ENCODE data around the gene BOLA1.

BOLA1 gene

DNA sequence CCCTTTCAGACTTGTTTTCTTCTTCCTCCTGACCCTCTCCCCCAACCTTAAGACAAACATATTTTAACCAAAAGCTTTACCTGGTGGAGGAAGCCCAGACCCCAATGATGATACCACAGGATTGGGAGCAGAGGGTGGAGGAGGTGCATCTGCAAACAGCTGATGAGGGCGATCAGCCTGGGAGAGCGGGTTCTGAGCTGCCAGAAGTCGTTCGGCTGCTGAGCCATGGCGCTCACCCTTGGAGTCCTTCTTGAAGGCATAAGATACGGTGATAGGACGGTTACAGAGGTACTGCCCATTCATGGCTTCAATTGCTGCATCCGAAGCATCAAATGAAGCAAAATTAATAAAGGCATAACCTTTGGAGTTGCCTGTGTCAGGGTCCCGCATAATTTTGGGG, 26.9 kb downstream of the BOLA1 start:
- TF ChIP-seq, protein P1, sequence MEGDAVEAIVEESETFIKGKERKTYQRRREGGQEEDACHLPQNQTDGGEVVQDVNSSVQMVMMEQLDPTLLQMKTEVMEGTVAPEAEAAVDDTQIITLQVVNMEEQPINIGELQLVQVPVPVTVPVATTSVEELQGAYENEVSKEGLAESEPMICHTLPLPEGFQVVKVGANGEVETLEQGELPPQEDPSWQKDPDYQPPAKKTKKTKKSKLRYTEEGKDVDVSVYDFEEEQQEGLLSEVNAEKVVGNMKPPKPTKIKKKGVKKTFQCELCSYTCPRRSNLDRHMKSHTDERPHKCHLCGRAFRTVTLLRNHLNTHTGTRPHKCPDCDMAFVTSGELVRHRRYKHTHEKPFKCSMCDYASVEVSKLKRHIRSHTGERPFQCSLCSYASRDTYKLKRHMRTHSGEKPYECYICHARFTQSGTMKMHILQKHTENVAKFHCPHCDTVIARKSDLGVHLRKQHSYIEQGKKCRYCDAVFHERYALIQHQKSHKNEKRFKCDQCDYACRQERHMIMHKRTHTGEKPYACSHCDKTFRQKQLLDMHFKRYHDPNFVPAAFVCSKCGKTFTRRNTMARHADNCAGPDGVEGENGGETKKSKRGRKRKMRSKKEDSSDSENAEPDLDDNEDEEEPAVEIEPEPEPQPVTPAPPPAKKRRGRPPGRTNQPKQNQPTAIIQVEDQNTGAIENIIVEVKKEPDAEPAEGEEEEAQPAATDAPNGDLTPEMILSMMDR (IDR thresholded peaks at IDR 0.05; ENCODE audit: extremely low read depth, missing control alignments) = no peak
- no peak for DNase-seq (ENCODE audit: low spot score)

DNA sequence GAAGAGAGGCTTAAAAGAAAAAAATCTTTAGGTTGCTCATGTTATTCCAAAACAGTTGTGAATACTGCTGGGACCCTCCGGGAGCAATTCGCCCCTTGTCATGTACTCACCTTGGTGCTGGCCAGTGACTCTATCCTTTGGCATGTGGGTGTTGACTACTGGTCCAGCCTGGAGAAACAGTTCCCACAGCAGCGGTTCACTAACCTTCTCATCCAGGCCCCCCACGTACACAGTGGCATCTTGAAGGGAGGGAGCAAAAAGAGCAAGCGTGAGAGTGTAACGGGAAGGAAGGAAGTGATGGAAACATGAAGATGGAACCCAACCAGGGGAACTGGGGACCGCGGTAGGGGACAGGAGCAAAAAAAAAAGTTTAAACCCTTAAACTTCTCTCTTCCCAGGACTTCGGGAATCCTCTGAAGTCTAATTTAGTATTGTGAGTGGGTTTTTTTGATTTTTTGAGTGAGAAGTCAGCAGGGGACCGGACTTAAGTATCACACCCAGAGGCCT, 27.7 kb downstream of the BOLA1 start:
- DNase-seq (ENCODE audit: low spot score) = no peak
- TF ChIP-seq, protein P1 (IDR thresholded peaks at IDR 0.05; ENCODE audit: extremely low read depth, missing control alignments) = no peak

DNA sequence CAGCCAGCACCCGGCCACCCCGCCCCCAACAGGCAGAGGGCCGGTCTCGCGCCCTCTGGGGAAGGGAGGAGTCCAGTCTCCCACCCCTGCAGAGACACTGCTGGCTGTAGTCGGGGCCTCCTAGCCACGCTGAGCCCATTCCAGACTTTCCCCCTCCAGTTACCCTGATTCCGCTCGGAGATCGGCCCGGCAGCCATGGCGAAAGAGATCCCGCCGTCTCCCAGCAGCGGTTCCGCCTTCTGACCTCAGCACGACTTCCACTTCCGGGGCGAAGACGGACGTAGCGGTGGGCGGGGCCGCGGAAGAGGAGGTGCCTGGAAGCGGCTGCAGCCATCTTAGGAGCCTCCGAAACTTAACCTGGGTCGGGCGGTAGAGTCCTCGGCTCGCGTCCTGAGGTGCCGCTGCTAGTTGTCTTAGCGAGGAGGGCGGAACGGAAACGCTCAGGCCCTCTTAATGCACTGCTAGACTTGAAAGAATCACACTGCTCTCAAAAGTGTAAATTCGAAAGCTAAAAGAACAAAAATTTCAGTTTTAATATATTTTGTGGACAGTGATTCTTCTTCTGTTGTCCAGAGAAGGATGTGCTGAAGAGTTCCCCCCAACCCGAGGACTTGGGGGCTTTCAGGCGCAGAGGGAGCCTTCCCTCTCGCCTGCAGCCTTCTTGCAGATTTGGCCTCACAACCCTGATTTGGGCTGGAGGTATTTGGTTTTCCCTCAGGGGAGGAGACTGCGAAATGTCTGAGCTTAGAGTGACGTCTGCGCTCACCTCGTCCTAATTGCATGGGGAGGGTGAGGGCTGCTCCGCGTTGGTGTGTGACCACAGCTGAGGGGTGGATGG, 28.4 kb downstream of the BOLA1 start, which contains the start of gene SF3B4:
Gene SF3B4 (minus strand): TSS at position 241 of the 838 bp plus-strand sequence. CDS start 44 bp downstream, at position 197.
- TF ChIP-seq, protein P1 (IDR thresholded peaks at IDR 0.05; ENCODE audit: extremely low read depth, missing control alignments) = no peak
- peak; percentile 91 for DNase-seq (ENCODE audit: low spot score)

- DNase-seq (ENCODE audit: low spot score) = no peak
- TF ChIP-seq, protein P1 (IDR thresholded peaks at IDR 0.05; ENCODE audit: extremely low read depth, missing control alignments) = no peak
Measured at GRCh38 chr1:149928401-149928724, 29.0 kb downstream of the BOLA1 start.

- TF ChIP-seq, protein P1 (IDR thresholded peaks at IDR 0.05; ENCODE audit: extremely low read depth, missing control alignments) = no peak
- DNase-seq (ENCODE audit: low spot score) = no peak
Measured at GRCh38 chr1:149929856-149930255, 30.5 kb downstream of the BOLA1 start.

- TF ChIP-seq, protein P1 (IDR thresholded peaks at IDR 0.05; ENCODE audit: extremely low read depth, missing control alignments) = no peak
- no peak for DNase-seq (ENCODE audit: low spot score)
Measured at GRCh38 chr1:149931212-149931790, 31.9 kb downstream of the BOLA1 start.

DNA sequence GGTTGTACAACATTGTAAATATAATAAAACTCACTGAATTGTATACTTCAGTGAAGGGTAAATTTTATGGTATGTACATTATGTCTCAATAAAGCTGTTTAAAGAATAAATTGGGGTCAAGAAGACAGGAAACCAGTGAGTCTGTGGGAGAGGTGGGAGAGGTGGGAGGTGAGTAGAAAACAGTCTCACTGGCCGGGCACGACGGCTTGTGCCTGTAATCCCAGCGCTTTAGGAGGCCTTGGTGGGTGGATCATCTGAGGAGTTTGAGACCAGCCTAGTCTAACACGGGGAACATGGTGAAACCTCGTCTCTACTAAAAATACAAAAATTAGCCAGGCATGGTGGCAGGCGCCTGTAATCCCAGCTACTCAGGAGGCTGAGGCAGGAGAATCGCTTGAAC, 33.1 kb downstream of the BOLA1 start:
- DNase-seq (ENCODE audit: low spot score) = no peak
- TF ChIP-seq, protein P1 (IDR thresholded peaks at IDR 0.05; ENCODE audit: extremely low read depth, missing control alignments) = no peak

Measured in GM20000 (cell line).